Esophagus (tissue), 2 donors: ENCODE results near the gene COL18A1. TPM values are rescaled to one million over a fixed set of nuclear protein-coding genes. Genes with fewer than 3 reads are reported as not detected.

Source experiments
- H3K27ac ChIP-seq, 2 donors: one replicate each; pipeline ENCODE4 v1.5.1; 2013; ENCODE audit warnings: low read depth in 2 of 2, mild to moderate bottlenecking in 2 of 2, inconsistent platforms in 1 of 2, low read length in 1 of 2, moderate library complexity in 1 of 2
- H3K27me3 ChIP-seq, 2 donors: one replicate each; pipeline ENCODE4 v1.6.1; 2013; ENCODE audit warnings: low read length in 2 of 2, control low read depth in 1 of 2, mild to moderate bottlenecking in 1 of 2; ENCODE audit not compliant: insufficient read depth in 2 of 2, control insufficient read depth in 1 of 2
- H3K36me3 ChIP-seq, 2 donors: one replicate each; pipeline ENCODE4 v1.6.1; 2013; ENCODE audit warnings: low read length in 1 of 2; ENCODE audit not compliant: control insufficient read depth in 2 of 2, insufficient read depth in 2 of 2
- H3K4me1 ChIP-seq, 2 donors: one replicate each; pipeline ENCODE4 v1.6.1; 2013; ENCODE audit warnings: low read length in 1 of 2; ENCODE audit not compliant: control insufficient read depth in 2 of 2, insufficient read depth in 2 of 2
- H3K4me3 ChIP-seq, 2 donors: one replicate each; pipeline ENCODE4 v1.5.1; 2013; ENCODE audit warnings: low read length in 2 of 2, mild to moderate bottlenecking in 2 of 2, low read depth in 1 of 2, moderate library complexity in 1 of 2
- H3K9me3 ChIP-seq, 2 donors: one replicate each; pipeline ENCODE4 v1.6.1; 2013; ENCODE audit warnings: mild to moderate bottlenecking in 2 of 2, low read depth in 1 of 2, low read length in 1 of 2, moderate library complexity in 1 of 2; ENCODE audit not compliant: control insufficient read depth in 2 of 2, insufficient read depth in 1 of 2
- WGBS, 2 donors: extraction: QIAGEN DNeasy Blood & Tissue Kit; methylation state at CpG; one replicate each; pipeline ENCODE4 v1.1.7; 2013; 5-methylcytosine and 5-hydroxymethylcytosine counted together
- polyA plus RNA-seq, 2 donors: library from polyadenylated mRNA; stranded (reverse); fragments of 200-250 nt; gene quantifications; one replicate each; pipeline ENCODE4 v1.2.3, GENCODE V29; 2013
- donor health status: healthy with polysubstance abuse.
- donor health status: Bipolar disorder and iron deficiency.

Gene COL18A1
- polyA plus RNA-seq, 2 donors: 29.7 to 29.9 TPM

DNA sequence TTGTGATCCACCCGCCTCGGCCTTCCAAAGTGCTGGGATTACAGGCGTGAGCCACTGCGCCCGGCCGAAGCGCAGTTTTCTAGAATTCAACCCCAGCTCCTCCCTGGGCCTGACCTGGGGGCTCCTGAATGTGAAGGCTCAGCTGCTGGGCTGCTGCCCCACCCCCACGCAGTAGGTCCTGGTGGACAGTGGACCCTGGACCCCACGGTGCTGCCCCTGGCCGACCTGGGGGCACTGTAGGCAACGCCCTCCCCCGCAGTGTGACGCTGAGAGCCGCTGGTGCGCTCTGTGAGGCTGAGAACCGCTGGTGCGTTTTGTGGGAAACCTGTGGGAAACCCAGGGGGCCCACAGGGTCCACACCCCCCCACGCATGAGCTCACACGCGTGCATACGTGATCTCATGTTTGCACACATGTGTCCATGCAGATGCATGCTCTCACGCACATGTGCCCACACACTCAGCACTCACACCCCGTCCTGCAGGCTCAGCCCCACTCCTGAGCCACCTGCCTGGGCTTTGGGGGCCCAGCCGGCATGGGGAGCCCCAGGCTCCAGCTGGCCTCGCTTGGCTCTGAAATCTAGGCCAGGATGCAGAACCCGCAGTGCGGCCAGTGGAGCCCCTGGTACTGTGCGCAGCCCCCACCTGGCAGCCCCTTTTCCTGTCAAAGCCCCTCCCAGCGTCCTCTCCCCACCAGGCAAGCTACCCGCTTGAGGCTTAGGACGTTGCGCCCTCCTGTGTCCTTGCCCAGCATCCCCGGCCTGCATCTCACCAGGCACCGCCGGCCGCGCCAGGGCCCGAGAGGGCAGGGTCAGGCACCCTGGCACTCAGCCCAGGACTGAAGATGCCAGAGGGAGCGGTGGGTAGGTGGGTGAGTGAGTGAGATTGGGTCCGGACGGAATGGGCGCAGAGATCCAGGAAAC, 67.7 kb downstream of the COL18A1 start:
- peaks cover 0 to 9% of the 10 kb centered on the region in 2 donors for H3K36me3 ChIP-seq
- no peak overlapping the region for H3K4me3 ChIP-seq
- peaks cover 0 to 2% of the 10 kb centered on the region in 2 donors for H3K9me3 ChIP-seq
- peaks cover 3 to 8% of the 10 kb centered on the region in 2 donors for H3K4me1 ChIP-seq
- H3K27ac ChIP-seq: no peak overlapping the region
- WGBS, 2 donors: 85% methylated on average over 41 to 42 of the region's 42 CpGs
- no peaks in the 10 kb centered on the region for H3K27me3 ChIP-seq

DNA sequence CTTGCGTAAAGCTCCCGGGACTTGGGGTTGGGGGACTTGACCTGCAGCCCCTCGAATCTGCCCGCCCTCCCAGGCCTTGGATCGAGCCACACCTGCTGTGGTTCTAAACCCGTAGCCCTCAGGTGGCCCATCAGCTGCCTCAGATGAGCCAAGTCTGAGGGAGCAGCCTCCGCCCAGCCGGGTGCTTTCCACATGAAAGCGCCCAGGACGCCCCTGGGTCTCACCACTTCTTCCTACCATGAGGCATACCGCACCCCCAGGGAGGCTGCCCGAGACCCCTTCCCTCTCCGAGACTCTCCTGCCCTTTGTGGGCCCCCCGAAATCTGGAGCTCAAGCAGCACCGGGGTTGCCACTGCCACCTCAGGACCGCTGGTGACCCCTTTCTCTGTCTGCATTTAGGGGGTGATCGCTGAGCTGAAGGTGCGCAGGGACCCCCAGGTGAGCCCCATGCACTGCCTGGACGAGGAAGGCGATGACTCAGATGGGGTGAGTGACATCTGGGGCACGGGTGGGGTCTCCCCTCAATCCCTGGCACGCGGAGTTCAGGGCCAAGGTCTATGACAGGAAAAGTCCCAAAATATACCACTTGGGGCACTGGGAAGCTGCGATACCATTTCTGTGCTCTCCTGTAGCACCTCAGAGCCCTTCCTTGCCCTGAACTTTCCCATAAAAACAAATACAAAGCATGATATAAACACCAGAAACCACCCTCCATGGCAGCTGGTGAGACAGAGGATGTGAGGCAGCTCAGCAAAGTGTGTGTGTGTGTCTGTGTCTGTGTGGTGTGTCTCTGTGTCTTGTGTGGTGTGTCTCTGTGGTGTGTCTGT, 68.7 kb downstream of the COL18A1 start:
- Histone ChIP-seq H3K27me3 (no peaks in the 10 kb centered on the region), H3K9me3 (peaks cover 0 to 2% of the 10 kb centered on the region in 2 donors), H3K27ac (no peak overlapping the region), H3K4me3 (no peak overlapping the region), H3K4me1 (peaks cover 3 to 11% of the 10 kb centered on the region in 2 donors), H3K36me3 (peaks cover 0 to 9% of the 10 kb centered on the region in 2 donors)
- WGBS, 2 donors: 88 to 90% methylated on average over 24 of the region's 24 CpGs

DNA sequence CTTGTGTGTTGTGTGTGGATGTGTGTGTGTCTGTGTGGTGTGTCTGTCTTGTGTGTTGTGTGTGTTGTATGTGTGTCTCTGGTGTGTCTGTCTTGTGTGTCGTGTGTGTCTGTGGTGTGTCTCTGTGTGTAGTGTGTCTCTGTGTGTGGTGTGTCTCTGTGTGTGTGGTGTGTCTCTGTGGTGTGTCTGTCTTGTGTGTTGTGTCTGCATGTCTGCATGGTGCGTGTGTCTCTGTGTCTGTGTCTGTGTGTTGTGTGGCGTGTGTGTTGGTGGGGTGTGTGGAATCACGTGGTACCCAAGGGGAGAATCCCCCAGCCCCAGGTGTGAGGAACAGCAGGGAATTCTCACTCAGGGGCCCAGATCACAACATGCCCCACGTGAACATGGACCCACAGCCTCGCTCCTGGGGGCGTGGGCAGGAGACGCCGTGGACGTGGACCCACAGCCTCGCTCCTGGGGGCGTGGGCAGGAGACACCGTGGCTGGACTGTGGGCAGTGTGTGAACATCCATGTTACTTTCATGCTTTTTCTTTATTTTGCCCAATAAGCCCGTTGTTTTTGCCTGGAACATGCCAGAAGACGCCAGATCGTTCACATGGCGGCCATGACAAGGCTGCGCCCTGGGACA, 69.5 kb downstream of the COL18A1 start:
- WGBS, 2 donors: 92 to 96% methylated on average over 18 of the region's 18 CpGs
- Histone ChIP-seq H3K27ac (no peak overlapping the region), H3K4me3 (no peak overlapping the region), H3K27me3 (no peaks in the 10 kb centered on the region), H3K36me3 (peaks cover 0 to 13% of the 10 kb centered on the region in 2 donors), H3K9me3 (peaks cover 0 to 2% of the 10 kb centered on the region in 2 donors), H3K4me1 (peaks cover 3 to 16% of the 10 kb centered on the region in 2 donors)

DNA sequence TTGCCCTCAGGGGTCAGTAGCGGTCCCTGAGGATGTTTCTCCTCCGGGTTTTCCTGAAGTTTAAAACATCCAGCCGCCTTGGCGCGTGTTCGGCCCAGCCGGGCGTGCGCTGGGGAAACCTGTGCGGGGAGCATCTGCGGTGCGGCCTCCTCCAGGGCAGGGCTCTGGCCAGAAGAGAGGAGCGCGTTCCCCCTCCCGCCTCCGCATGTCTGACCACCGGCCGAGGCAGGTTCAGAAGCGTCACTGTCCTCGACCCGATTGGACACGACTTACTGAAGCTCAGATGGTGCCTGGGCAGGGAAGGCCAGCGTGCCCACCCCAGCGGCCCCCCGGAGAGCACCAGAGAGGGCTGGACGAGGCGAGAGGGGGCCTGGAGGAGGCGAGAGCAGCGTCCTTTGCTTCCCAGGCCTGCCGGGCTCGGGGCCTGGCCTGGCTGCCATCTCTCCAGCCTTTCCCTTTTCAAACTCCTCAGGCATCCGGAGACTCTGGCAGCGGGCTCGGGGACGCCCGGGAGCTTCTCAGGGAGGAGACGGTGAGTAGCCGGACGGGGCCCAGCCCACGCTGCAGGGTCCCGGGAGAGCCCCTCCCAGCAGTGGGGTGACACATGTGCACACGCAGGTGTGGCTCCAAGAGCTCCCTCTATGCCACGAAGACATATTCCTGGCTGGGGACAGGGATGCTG, 70.2 kb downstream of the COL18A1 start:
- no peaks in the 10 kb centered on the region for H3K27me3 ChIP-seq
- peaks cover 0 to 2% of the 10 kb centered on the region in 2 donors for H3K9me3 ChIP-seq
- WGBS, 2 donors: 93% methylated on average over 42 to 43 of the region's 43 CpGs
- H3K36me3 ChIP-seq: peaks cover 0 to 15% of the 10 kb centered on the region in 2 donors
- H3K4me1 ChIP-seq: peaks cover 3 to 16% of the 10 kb centered on the region in 2 donors
- H3K27ac ChIP-seq: no peak overlapping the region
- no peak overlapping the region for H3K4me3 ChIP-seq

DNA sequence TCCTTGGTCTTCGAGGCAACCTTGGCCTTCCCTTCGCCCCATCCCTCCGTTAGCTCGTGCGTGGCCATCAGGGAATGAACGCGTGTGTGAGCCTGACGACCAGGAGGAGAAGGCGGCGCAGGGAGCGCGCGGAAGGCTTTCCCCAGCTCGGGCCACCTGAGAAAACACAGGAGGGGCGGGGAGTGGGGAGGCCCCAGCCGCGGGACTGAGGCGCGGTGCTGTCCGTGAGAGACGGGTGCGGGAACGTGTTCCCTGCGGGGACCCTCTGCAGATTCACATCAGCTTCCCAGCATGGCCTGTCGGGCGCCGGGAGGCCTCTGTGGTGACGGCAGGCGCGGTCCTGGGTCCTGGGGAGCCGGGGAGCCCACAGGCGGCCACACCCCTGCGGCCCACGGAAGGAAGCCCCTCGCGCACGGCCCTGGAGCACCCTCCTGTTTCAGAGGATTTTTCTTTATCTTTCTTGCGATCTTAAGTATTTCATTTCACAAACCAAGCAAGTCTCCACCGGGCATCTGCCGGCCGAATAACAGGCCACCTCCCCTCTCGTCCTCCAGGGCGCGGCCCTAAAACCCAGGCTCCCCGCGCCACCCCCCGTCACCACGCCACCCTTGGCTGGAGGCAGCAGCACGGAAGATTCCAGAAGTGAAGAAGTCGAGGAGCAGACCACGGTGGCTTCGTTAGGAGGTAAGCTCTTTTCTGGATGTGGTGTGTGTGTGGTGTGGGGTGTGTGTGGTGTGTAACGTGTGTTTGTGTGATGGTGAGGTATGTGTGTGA, 71.0 kb downstream of the COL18A1 start:
- no peak overlapping the region for H3K27ac ChIP-seq
- H3K9me3 ChIP-seq: peaks cover 0 to 2% of the 10 kb centered on the region in 2 donors
- H3K4me1 ChIP-seq: peaks cover 3 to 11% of the 10 kb centered on the region in 2 donors
- no peak overlapping the region for H3K4me3 ChIP-seq
- 91 to 92% methylated on average over 53 of the region's 53 CpGs for WGBS, 2 donors
- H3K36me3 ChIP-seq: peaks cover 0 to 19% of the 10 kb centered on the region in 2 donors
- H3K27me3 ChIP-seq: no peaks in the 10 kb centered on the region

DNA sequence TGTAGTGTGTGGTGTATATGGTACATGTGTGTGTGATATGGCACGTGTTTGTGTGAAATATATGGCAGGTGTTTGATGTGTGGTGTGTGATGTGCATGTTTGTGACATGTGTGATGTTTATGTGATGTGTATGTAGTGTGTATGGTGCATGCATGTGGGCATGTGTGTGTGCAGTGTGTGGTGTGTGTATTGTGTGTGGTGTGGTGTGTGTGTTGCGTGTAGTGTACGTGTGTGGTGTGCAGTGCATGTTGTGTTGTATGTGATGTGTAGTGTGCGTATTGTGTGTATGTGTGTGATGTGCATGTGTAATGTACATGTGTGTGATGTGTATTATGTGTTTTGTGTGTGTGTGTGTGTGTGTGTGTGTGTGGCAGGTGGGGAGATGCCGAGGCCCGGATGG, 71.6 kb downstream of the COL18A1 start:
- WGBS, 2 donors: 92 to 93% methylated on average over 6 of the region's 6 CpGs
- Histone ChIP-seq H3K4me3 (no peak overlapping the region), H3K27me3 (no peaks in the 10 kb centered on the region), H3K9me3 (peaks cover 0 to 2% of the 10 kb centered on the region in 2 donors), H3K27ac (no peak overlapping the region), H3K36me3 (peaks cover 0 to 19% of the 10 kb centered on the region in 2 donors), H3K4me1 (peaks cover 3 to 11% of the 10 kb centered on the region in 2 donors)

DNA sequence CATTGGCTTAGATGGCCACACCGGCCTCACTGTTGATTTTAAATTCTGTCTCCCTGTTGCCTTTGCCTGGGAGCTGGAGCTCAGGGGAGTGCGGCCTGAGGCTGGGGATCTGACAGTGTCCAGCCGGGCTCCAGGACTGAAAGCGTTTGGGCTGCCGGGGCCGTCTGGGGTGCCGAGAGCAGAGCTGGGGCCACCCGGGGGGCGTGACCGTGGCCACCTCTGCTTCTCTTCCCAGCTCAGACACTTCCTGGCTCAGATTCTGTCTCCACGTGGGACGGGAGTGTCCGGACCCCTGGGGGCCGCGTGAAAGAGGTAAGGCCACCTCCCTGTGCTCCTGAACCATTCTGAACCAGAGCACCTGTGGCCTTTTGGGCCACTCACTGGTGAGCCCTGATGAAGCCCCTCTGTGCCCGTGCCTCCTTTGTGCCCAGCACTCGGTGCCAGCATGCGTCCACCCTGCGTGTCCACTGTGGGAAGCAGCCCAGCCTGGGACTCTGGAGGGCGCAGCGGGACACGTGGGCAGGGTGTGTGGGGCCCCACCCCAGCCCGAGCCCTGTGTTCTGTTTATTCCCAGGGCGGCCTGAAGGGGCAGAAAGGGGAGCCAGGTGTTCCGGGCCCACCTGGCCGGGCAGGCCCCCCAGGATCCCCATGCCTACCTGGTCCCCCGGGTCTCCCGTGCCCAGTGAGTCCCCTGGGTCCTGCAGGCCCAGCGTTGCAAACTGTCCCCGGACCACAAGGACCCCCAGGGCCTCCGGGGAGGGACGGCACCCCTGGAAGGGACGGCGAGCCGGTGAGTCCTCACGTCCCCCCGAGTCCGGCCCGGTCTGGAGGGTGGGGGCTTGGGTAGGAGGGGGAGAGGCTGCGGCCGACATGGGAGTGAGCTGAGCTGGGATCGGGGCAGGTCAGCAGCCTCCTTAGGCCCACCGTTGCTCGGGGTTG, 72.5 kb downstream of the COL18A1 start:
- no peak overlapping the region for H3K27ac ChIP-seq
- H3K27me3 ChIP-seq: no peaks in the 10 kb centered on the region
- peaks cover 0 to 19% of the 10 kb centered on the region in 2 donors for H3K36me3 ChIP-seq
- WGBS, 2 donors: 73 to 83% methylated on average over 38 to 44 of the region's 44 CpGs
- no peak overlapping the region for H3K4me3 ChIP-seq
- peaks cover 0 to 2% of the 10 kb centered on the region in 2 donors for H3K9me3 ChIP-seq
- H3K4me1 ChIP-seq: peaks cover 0 to 11% of the 10 kb centered on the region in 2 donors
